SK-N-SH (cell line): Measurements from ENCODE around the gene ANK2. TPM values are rescaled to one million over a fixed set of nuclear protein-coding genes. Genes with fewer than 3 reads are reported as not detected.

ENCODE experiments used
- CTCF ChIA-PET: fragments of 300-600, 350-600 bp; formaldehyde crosslinking; extraction: SDS; loops from one replicate; lab custom pipeline; 2021; lab: Yijun Ruan, JAX
- POLR2A ChIA-PET: fragments of 350-600 bp; sonication (Branson Sonifier 250); formaldehyde crosslinking; extraction: SDS; loops from one replicate; lab custom pipeline; 2020; ENCODE audit warnings: antibody characterized with exemption, inconsistent platforms; lab: Yijun Ruan, JAX
- DNase-seq: peaks from one replicate; pipeline ENCODE4 v3.0.0; 2012
- H2AFZ ChIP-seq: fragments of 200-600 bp; sonication (generic); 2 replicates; pipeline ENCODE4 v1.8.1; 2016; ENCODE audit warnings: antibody characterized with exemption, mild to moderate bottlenecking, low read depth
- H3F3A ChIP-seq: fragments of 200-600 bp; sonication (generic); replicated peaks from 2 replicates; pipeline ENCODE3; 2016; ENCODE audit warnings: antibody characterized with exemption, mild to moderate bottlenecking; ENCODE audit not compliant: insufficient read depth
- H3K27ac ChIP-seq, 2 experiments: fragments of 200-500 bp in 1 of 2; fragments of 200-600 bp in 1 of 2; sonication (Bioruptor generic) in 1 of 2; sonication (generic), shearing (Covaris generic) in 1 of 2; 2 replicates each; pipeline versions ENCODE4 v1.5.1 to v1.6.1; 2014 to 2016; ENCODE audit warnings: low read depth in 2 of 2, inconsistent platforms in 1 of 2, low read length in 1 of 2, mild to moderate bottlenecking in 1 of 2, mixed read lengths in 1 of 2
- H3K27me3 ChIP-seq: fragments of 200-600 bp; sonication (generic), shearing (Covaris generic); 2 replicates; pipeline ENCODE4 v1.6.1; 2016; ENCODE audit warnings: mixed run types; ENCODE audit not compliant: insufficient read depth
- H3K36me3 ChIP-seq, 2 experiments: fragments of 200-500 bp in 1 of 2; fragments of 200-600 bp in 1 of 2; sonication (Bioruptor generic) in 1 of 2; sonication (generic) in 1 of 2; replicated peaks in 1 of 2; 2 replicates each; pipeline versions ENCODE3 to v1.5.1; 2014 to 2016; ENCODE audit warnings: low read length in 1 of 2, mild to moderate bottlenecking in 1 of 2; ENCODE audit not compliant: insufficient read depth in 2 of 2, control insufficient read depth in 1 of 2
- H3K4me1 ChIP-seq, 2 experiments: fragments of 200-500 bp in 1 of 2; fragments of 200-600 bp in 1 of 2; sonication (Bioruptor generic) in 1 of 2; sonication (generic), shearing (Covaris generic) in 1 of 2; 2 replicates each; pipeline versions ENCODE4 v1.5.1 to v1.6.1; 2014 to 2016; ENCODE audit warnings: low read depth in 1 of 2, low read length in 1 of 2, mixed run types in 1 of 2; ENCODE audit not compliant: insufficient read depth in 2 of 2, control insufficient read depth in 1 of 2
- H3K4me2 ChIP-seq: fragments of 200-600 bp; sonication (generic), shearing (Covaris generic); 2 replicates; pipeline ENCODE4 v1.6.1; 2017; ENCODE audit warnings: mixed run types
- H3K4me3 ChIP-seq, 2 experiments: fragments of 200-500 bp in 1 of 2; fragments of 200-600 bp in 1 of 2; sonication (Bioruptor generic) in 1 of 2; sonication (generic), shearing (Covaris generic) in 1 of 2; 2 replicates each; pipeline versions ENCODE4 v1.5.1 to v1.8.1; 2014 to 2016; ENCODE audit warnings: low read depth in 2 of 2, inconsistent platforms in 1 of 2, low read length in 1 of 2, mild to moderate bottlenecking in 1 of 2, mixed read lengths in 1 of 2, moderate library complexity in 1 of 2
- H3K79me2 ChIP-seq: fragments of 200-600 bp; sonication (generic); 2 replicates; pipeline ENCODE4 v1.8.1; 2017; ENCODE audit warnings: mild to moderate bottlenecking; ENCODE audit not compliant: insufficient read depth
- H3K9ac ChIP-seq: fragments of 200-600 bp; sonication (generic); 2 replicates; pipeline ENCODE4 v1.6.1; 2017; ENCODE audit warnings: mixed run types
- H3K9me2 ChIP-seq: fragments of 200-600 bp; sonication (generic); 2 replicates; pipeline ENCODE4 v1.6.1; 2017; ENCODE audit warnings: mixed run types
- H3K9me3 ChIP-seq: fragments of 200-600 bp; sonication (generic); 2 replicates; pipeline ENCODE4 v1.6.1; 2017; ENCODE audit warnings: mixed run types, mild to moderate bottlenecking, moderate library complexity
- H4K20me1 ChIP-seq: fragments of 200-600 bp; sonication (generic); 2 replicates; pipeline ENCODE4 v1.6.1; 2017; ENCODE audit warnings: mild to moderate bottlenecking, mixed run types; ENCODE audit not compliant: insufficient read depth
- CHD2 ChIP-seq: fragments of 150-350 bp; IDR thresholded peaks from 2 replicates; pipeline ENCODE4 v1.6.1; 2018; ENCODE audit warnings: low read length; ENCODE audit not compliant: partially characterized antibody
- ELF1 ChIP-seq: IDR thresholded peaks from 2 replicates; pipeline ENCODE4 v1.4.0; 2012
- EP300 ChIP-seq, 2 experiments: IDR thresholded peaks; 2 replicates each; pipeline versions ENCODE4 v1.4.0 to v1.6.1; 2012; ENCODE audit warnings: borderline replicate concordance in 1 of 2, low read depth in 1 of 2, low read length in 1 of 2
- FOSL2 ChIP-seq: IDR thresholded peaks from 2 replicates; pipeline ENCODE4 v1.4.0; 2012; ENCODE audit warnings: low read depth, mild to moderate bottlenecking, moderate library complexity, borderline replicate concordance
- GABPA ChIP-seq: IDR thresholded peaks from 2 replicates; pipeline ENCODE4 v1.4.0; 2012; ENCODE audit warnings: low read depth, mild to moderate bottlenecking
- GATA2 ChIP-seq: sonication (generic); formaldehyde crosslinking; IDR thresholded peaks from 2 replicates; pipeline ENCODE4 v1.5.0; 2020; ENCODE audit warnings: mild to moderate bottlenecking, missing genetic modification reagents
- JUND ChIP-seq: IDR thresholded peaks from 2 replicates; pipeline ENCODE4 v1.4.0; 2012
- NFIC ChIP-seq: IDR thresholded peaks from 2 replicates; pipeline ENCODE4 v1.4.0; 2012; ENCODE audit warnings: borderline replicate concordance
- POLR2AphosphoS5 ChIP-seq: IDR thresholded peaks from 2 replicates; pipeline ENCODE4 v1.6.1; 2012; ENCODE audit warnings: low read depth, low read length
- RAD21 ChIP-seq: IDR thresholded peaks from 2 replicates; pipeline ENCODE4 v1.6.1; 2012; ENCODE audit warnings: mild to moderate bottlenecking, low read length
- RCOR1 ChIP-seq: fragments of 150-350 bp; IDR thresholded peaks from 2 replicates; pipeline ENCODE4 v1.6.1; 2017; ENCODE audit warnings: antibody characterized with exemption, low read length
- RFX5 ChIP-seq: IDR thresholded peaks from 2 replicates; pipeline ENCODE4 v1.6.1; 2012; ENCODE audit warnings: mild to moderate bottlenecking, improper control_type of control experiment, low read length
- SIN3A ChIP-seq: IDR thresholded peaks from 2 replicates; pipeline ENCODE4 v1.6.1; 2012; ENCODE audit warnings: low read depth, mild to moderate bottlenecking, low read length, moderate library complexity, borderline replicate concordance
- TAF1 ChIP-seq: IDR thresholded peaks from 2 replicates; pipeline ENCODE4 v1.6.1; 2012; ENCODE audit warnings: low read depth, mild to moderate bottlenecking, low read length, moderate library complexity, borderline replicate concordance
- YY1 ChIP-seq: IDR thresholded peaks from 2 replicates; pipeline ENCODE4 v1.4.0; 2012; ENCODE audit warnings: low read depth, mild to moderate bottlenecking
- WGBS: methylation state at CpG from one replicate; pipeline ENCODE4 v1.1.6; 2017; ENCODE audit warnings: low lambda C conversion rate; 5-methylcytosine and 5-hydroxymethylcytosine counted together
- polyA plus RNA-seq, 3 experiments: library from polyadenylated mRNA; depleted of rRNA; stranded (reverse); fragments of >200 nt; gene quantifications; 2 replicates each; pipeline ENCODE4 v1.2.3, GENCODE V29; 2012
- TF ChIP-seq, protein P1 (sequence below): IDR thresholded peaks from 2 replicates; pipeline ENCODE4 v1.4.0; 2012; ENCODE audit warnings: low read depth
- TF ChIP-seq, protein P2 (sequence below): fragments of 150-350 bp; IDR thresholded peaks from 2 replicates; pipeline ENCODE4 v1.6.1; 2016; ENCODE audit warnings: mild to moderate bottlenecking, low read depth, low read length
- TF ChIP-seq, protein P3 (sequence below): IDR thresholded peaks from 2 replicates; pipeline ENCODE4; 2012
- TF ChIP-seq, protein P4 (sequence below): IDR thresholded peaks from 2 replicates; pipeline ENCODE4 v1.4.0; 2012; ENCODE audit warnings: low read depth, borderline replicate concordance
- TF ChIP-seq, protein P5 (sequence below): IDR thresholded peaks from 2 replicates; pipeline ENCODE4 v1.6.1; 2012; ENCODE audit warnings: mild to moderate bottlenecking, low read depth, low read length, moderate library complexity

The ANK2 gene
- polyA plus RNA-seq, 1 of the 3 experiments (the other 2 are of a cell fraction), result 0.69 TPM

DNA sequence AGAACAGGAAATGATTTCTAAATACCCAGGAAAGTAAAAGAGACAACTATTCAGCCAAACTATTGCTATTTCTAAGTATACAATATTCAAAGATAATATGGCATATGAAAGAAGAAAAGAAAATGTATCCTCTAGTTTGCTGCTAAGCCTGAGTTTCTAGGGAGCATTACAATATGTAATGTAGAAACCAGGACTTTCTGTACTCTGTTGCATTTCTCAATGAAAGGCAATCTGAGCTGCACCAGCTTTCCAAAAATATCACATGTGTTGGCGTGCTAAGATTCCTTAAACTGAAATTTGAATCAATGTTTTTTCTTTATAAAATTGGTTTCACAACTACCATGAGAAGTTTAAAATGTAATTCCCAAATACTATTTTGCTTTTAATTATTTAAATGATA is 129.6 kb downstream of the ANK2 start:
- Histone ChIP-seq H2AFZ (no peak overlapping the region), H3K4me2 (no peak overlapping the region), H3K4me3 (no peak overlapping the region), H3K79me2 (no peaks in the 10 kb centered on the region), H3K4me1 (no peaks in the 10 kb centered on the region; a peak in 2 of 4 replicates), H3K27ac (no peak overlapping the region), H3K36me3 (no peaks in the 10 kb centered on the region), H3K9me2 (no peaks in the 10 kb centered on the region), H3F3A (no peaks in the 10 kb centered on the region), H4K20me1 (no peaks in the 10 kb centered on the region), H3K9me3 (no peaks in the 10 kb centered on the region), H3K9ac (no peak overlapping the region), H3K27me3 (no peaks in the 10 kb centered on the region)
- CTCF ChIA-PET, result interaction anchor here (0.9 to 3.1 kb wide), 2 partner anchors 19 to 72 kb away, joined by 3 to 9 read pairs; no protein-coding TSS in a partner anchor
- DNase-seq, result no peak
- POLR2A ChIA-PET, result no interaction called here
- WGBS, result 69% methylated on average over 1 of the region's 1 CpG
- TF ChIP-seq ELF1 (no peak), TAF1 (no peak), JUND (no peak), GABPA (no peak), POLR2AphosphoS5 (no peak), EP300 (IDR thresholded peaks at IDR 0.05; ENCODE audit: borderline replicate concordance in 1 of 2, low read depth in 1 of 2, low read length in 1 of 2) (no peak), GATA2 (no peak)
- TF ChIP-seq, protein P1, sequence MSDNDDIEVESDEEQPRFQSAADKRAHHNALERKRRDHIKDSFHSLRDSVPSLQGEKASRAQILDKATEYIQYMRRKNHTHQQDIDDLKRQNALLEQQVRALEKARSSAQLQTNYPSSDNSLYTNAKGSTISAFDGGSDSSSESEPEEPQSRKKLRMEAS, result no peak
- TF ChIP-seq, protein P2, sequence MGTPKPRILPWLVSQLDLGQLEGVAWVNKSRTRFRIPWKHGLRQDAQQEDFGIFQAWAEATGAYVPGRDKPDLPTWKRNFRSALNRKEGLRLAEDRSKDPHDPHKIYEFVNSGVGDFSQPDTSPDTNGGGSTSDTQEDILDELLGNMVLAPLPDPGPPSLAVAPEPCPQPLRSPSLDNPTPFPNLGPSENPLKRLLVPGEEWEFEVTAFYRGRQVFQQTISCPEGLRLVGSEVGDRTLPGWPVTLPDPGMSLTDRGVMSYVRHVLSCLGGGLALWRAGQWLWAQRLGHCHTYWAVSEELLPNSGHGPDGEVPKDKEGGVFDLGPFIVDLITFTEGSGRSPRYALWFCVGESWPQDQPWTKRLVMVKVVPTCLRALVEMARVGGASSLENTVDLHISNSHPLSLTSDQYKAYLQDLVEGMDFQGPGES, result no peak
- TF ChIP-seq, protein P3, sequence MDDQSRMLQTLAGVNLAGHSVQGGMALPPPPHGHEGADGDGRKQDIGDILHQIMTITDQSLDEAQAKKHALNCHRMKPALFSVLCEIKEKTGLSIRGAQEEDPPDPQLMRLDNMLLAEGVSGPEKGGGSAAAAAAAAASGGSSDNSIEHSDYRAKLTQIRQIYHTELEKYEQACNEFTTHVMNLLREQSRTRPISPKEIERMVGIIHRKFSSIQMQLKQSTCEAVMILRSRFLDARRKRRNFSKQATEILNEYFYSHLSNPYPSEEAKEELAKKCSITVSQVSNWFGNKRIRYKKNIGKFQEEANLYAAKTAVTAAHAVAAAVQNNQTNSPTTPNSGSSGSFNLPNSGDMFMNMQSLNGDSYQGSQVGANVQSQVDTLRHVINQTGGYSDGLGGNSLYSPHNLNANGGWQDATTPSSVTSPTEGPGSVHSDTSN, result no peak

DNA sequence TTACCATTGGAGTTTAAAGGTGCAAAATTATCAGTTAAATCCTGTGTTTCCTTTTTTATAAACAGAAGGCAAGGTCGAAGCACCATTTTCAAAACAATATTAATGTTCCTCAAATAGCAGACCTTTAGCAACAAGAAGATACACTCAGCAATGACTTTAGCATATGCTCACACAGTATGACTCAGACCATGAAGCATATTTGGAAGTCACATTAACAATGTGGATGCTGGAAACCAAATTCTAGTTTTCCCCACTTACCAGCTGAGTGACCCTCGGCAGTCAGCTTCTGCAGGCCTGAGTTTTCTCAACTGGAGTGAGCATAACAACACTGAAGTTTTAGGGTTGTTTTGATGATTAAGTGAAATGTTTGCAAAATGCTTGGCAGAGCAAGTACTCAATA is 130.5 kb downstream of the ANK2 start:
- ChIA-PET POLR2A (no interaction called here), CTCF (interaction anchor here (0.5 to 3.1 kb wide), 3 partner anchors 15 to 73 kb away, joined by 3 to 9 read pairs (median 3); no protein-coding TSS in a partner anchor)
- Histone ChIP-seq H3K27ac (no peak overlapping the region), H3K9me2 (no peaks in the 10 kb centered on the region), H3K36me3 (no peaks in the 10 kb centered on the region), H3K79me2 (no peaks in the 10 kb centered on the region), H3K9me3 (no peaks in the 10 kb centered on the region), H3F3A (no peaks in the 10 kb centered on the region), H4K20me1 (no peaks in the 10 kb centered on the region), H3K4me2 (no peak overlapping the region), H3K27me3 (no peaks in the 10 kb centered on the region), H3K4me3 (no peak overlapping the region), H3K4me1 (no peaks in the 10 kb centered on the region; a peak in 2 of 4 replicates), H2AFZ (no peak overlapping the region), H3K9ac (no peak overlapping the region)
- no peak for DNase-seq
- WGBS, result 64% methylated on average over 2 of the region's 2 CpGs
- TF ChIP-seq RFX5, result no peak
- no peak for TF ChIP-seq FOSL2
- no peak for TF ChIP-seq RCOR1
- TF ChIP-seq RAD21, result no peak
- TF ChIP-seq GATA2, result no peak
- no peak for TF ChIP-seq JUND
- TF ChIP-seq, protein P4, sequence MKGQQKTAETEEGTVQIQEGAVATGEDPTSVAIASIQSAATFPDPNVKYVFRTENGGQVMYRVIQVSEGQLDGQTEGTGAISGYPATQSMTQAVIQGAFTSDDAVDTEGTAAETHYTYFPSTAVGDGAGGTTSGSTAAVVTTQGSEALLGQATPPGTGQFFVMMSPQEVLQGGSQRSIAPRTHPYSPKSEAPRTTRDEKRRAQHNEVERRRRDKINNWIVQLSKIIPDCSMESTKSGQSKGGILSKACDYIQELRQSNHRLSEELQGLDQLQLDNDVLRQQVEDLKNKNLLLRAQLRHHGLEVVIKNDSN, result no peak
- no peak for TF ChIP-seq YY1
- TF ChIP-seq, protein P5, sequence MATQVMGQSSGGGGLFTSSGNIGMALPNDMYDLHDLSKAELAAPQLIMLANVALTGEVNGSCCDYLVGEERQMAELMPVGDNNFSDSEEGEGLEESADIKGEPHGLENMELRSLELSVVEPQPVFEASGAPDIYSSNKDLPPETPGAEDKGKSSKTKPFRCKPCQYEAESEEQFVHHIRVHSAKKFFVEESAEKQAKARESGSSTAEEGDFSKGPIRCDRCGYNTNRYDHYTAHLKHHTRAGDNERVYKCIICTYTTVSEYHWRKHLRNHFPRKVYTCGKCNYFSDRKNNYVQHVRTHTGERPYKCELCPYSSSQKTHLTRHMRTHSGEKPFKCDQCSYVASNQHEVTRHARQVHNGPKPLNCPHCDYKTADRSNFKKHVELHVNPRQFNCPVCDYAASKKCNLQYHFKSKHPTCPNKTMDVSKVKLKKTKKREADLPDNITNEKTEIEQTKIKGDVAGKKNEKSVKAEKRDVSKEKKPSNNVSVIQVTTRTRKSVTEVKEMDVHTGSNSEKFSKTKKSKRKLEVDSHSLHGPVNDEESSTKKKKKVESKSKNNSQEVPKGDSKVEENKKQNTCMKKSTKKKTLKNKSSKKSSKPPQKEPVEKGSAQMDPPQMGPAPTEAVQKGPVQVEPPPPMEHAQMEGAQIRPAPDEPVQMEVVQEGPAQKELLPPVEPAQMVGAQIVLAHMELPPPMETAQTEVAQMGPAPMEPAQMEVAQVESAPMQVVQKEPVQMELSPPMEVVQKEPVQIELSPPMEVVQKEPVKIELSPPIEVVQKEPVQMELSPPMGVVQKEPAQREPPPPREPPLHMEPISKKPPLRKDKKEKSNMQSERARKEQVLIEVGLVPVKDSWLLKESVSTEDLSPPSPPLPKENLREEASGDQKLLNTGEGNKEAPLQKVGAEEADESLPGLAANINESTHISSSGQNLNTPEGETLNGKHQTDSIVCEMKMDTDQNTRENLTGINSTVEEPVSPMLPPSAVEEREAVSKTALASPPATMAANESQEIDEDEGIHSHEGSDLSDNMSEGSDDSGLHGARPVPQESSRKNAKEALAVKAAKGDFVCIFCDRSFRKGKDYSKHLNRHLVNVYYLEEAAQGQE, result no peak
- TF ChIP-seq, protein P1, result no peak
- no peak for TF ChIP-seq CHD2
- TF ChIP-seq SIN3A, result no peak
- TF ChIP-seq GABPA, result no peak
- TF ChIP-seq NFIC, result no peak
- no peak for TF ChIP-seq ELF1
- TF ChIP-seq, protein P2, result no peak
